HG03354 (cell line): Measurements from ENCODE around the gene ZBTB39.

Experiments
- ATAC-seq: cut with Tn5 transposase; IDR thresholded peaks from one replicate; pipeline ENCODE4 v1.9.1; 2021; ENCODE audit warnings: mild to moderate bottlenecking; ENCODE audit not compliant: unreplicated experiment, poor library complexity, severe bottlenecking

ZBTB39 gene

DNA sequence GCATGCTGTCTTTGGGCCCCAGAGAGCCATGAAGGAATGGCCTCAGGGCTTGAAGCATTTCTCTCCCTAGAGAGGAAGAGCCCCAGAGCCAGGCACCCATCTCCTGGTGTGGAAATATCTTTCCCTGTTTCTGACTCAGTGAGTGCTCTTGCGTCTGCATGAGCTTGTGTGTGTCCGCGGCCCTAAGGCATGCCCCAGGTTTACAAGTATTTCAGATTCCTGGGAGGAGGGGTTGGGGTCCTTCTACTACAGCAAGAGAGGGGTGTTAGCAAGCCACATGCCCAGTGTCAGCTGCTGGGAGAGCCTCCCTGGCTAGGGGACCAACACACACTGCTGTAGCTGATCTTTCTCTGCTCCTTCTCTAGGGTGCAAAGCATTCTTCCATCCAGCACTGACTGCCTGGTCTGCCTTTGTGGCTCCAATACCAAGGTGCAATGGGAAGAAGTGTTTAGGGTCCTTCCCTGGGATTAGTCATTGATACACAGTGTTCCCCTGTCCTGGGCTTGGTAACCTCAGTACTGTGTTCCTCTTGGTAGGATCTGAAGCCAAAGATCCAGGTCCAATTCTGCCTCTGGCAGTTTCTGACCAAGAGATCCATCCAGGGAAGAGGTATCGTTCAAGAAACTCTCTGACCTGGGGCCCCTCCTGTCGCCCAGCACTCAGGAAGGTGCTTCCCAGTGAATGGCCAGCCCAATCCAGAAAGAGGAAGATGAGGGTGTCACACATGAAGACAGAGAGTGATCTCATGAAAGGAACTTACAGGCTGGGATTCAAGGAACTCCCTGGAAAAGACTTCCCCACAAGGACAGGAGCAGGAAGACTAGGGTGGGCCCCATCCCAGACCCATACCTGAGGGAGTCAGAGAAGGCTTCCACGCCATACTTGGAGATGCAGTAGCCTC lies 52.0 kb downstream of the ZBTB39 start:
- no peak for ATAC-seq

DNA sequence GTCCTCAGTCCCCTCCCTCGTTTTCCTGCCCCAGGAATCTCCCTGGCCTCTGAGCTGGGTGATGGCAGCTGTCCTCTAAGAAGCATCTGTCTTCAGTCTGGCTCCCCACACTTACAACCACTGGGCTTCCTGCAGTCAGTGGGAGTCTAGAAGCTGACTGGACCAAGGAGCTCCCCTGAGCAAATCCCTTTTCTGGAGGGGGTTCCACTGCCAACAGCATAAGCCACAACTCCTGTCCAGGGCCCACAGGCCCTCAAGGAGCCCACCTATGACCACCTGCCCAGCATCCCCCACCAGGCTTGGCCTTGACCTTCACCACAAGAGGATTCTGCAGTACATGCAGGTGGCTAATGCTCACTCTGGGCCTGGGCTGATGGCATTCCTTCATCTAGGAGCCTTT lies 53.0 kb downstream of the ZBTB39 start:
- no peak for ATAC-seq

DNA sequence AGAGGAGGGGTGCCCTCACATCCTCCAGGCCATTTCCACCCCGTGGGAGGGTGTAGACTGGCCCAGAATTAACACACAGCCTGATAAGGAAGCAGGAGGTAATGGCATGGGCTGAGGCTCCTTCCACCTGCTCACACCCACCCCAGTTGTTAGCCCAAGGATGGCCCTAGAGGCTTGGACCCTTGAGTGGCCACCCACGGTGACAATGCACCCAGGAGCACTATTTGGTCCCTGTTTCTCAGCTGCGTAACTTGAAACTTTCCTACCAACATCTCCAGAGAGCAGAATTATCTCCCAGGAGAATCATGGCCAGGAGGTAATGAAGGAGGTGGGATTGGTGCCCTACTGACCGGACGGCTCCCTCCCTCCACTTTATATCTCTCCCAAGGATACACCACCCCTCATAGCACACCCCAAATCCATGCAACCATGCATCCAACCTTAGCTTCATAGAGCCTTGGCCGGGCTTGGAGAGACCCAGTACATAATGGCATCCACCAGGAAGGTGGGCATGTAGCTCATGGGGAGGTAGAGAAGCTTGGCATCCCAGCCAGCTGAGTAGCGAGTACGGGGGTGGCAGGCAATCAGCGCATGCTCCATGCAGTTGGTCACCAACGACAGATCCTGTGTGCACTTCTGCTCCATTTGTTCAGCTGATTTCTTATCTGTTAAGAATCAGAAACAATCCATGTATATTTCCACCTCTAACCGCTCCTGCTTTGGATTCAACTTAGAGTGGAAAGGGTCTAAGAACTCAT lies 54.6 kb downstream of the ZBTB39 start:
- ATAC-seq, result no peak

DNA sequence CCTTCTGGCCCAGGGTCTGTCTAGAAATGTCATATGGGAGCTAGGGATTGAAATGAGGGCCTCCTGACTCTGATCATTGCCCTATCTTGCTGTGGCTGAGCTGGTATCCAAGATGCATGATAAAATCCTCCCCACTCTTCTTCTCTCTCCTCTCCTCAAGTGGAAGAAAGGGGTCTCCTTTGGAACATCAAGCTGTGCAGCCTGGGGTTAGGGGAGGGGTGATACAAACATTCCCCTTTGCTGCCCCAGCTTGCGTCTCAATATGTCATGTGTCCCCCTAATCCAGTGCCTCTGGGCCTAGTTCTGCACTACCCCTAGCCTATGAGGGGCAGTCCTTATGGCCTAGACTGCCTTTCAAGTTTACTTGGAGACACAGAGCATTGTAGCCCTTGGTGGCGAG lies 57.5 kb downstream of the ZBTB39 start:
- ATAC-seq, result no peak
